NCI-H510A (cell line): Measurements from ENCODE around the gene PRAMEF5.
"Not testable (repeated sequence)": the region's sequence is repeated elsewhere in the genome, so short reads cannot be mapped to it uniquely, and the experiment has no call there.

Experiments used
- DNase-seq: peaks from one replicate; lab custom pipeline; 2025; lab: John Stamatoyannopoulos, UW

The PRAMEF5 gene

GRCh38 chr1:13253898-13254297 is at the start of gene PRAMEF5:
Gene PRAMEF5, plus strand, starts transcription at chr1:13254198. Its CDS starts 5,071 bp downstream, at chr1:13259269.
- not testable (repeated sequence) for DNase-seq

- not testable (repeated sequence) for DNase-seq
Observed at GRCh38 chr1:13208712-13209111, 45.3 kb upstream of the PRAMEF5 start.

GRCh38 chr1:13216619-13217018 is 37.4 kb upstream of the PRAMEF5 start:
- DNase-seq = not testable (repeated sequence)

- not testable (repeated sequence) for DNase-seq
Observed at GRCh38 chr1:13219203-13219602, 34.8 kb upstream of the PRAMEF5 start.

GRCh38 chr1:13222788-13223187 is 31.2 kb upstream of the PRAMEF5 start:
- DNase-seq = not testable (repeated sequence)

- no peak for DNase-seq
Observed at GRCh38 chr1:13224480-13225060, 29.4 kb upstream of the PRAMEF5 start.

- not testable (repeated sequence) for DNase-seq
Observed at GRCh38 chr1:13225675-13226204, 28.3 kb upstream of the PRAMEF5 start, which contains the start of gene PRAMEF18. Gene PRAMEF18, minus strand, starts transcription at chr1:13226154. Its CDS starts 48 bp downstream, at chr1:13226106.

GRCh38 chr1:13227271-13228055 is 26.5 kb upstream of the PRAMEF5 start:
- DNase-seq = not testable (repeated sequence)

GRCh38 chr1:13228343-13228781 is 25.6 kb upstream of the PRAMEF5 start:
- no peak for DNase-seq

GRCh38 chr1:13230096-13230495 is 23.9 kb upstream of the PRAMEF5 start:
- DNase-seq = not testable (repeated sequence)

- not testable (repeated sequence) for DNase-seq
Observed at GRCh38 chr1:13230601-13231000, 23.4 kb upstream of the PRAMEF5 start.

- DNase-seq = not testable (repeated sequence)
Observed at GRCh38 chr1:13231061-13231750, 22.8 kb upstream of the PRAMEF5 start.

GRCh38 chr1:13232056-13232455 is 21.9 kb upstream of the PRAMEF5 start:
- not testable (repeated sequence) for DNase-seq

- DNase-seq = not testable (repeated sequence)
Observed at GRCh38 chr1:13234057-13234456, 19.9 kb upstream of the PRAMEF5 start.

GRCh38 chr1:13237572-13237971 is 16.4 kb upstream of the PRAMEF5 start:
- not testable (repeated sequence) for DNase-seq

- not testable (repeated sequence) for DNase-seq
Observed at GRCh38 chr1:13239633-13240032, 14.4 kb upstream of the PRAMEF5 start.

GRCh38 chr1:13243536-13244263 is 10.3 kb upstream of the PRAMEF5 start:
- not testable (repeated sequence) for DNase-seq

GRCh38 chr1:13245841-13246553 is 8.0 kb upstream of the PRAMEF5 start:
- not testable (repeated sequence) for DNase-seq

GRCh38 chr1:13246554-13246871 is 7.5 kb upstream of the PRAMEF5 start:
- DNase-seq = not testable (repeated sequence)

- DNase-seq = not testable (repeated sequence)
Observed at GRCh38 chr1:13247122-13247521, 6.9 kb upstream of the PRAMEF5 start.

- not testable (repeated sequence) for DNase-seq
Observed at GRCh38 chr1:13265124-13265523, 11.1 kb downstream of the PRAMEF5 start.
